Raji (cell line): ENCODE measurements around the gene FAM83B.

ENCODE experiments used
- POLR2A ChIP-seq: IDR thresholded peaks from 2 replicates; pipeline ENCODE4 v1.6.1; 2011; ENCODE audit warnings: low read depth, low read length, control low read depth; ENCODE audit not compliant: insufficient read depth

Gene FAM83B

GRCh38 chr6:54987633-54988290, 141.2 kb downstream of the FAM83B start:
- no peak for TF ChIP-seq POLR2A

- TF ChIP-seq POLR2A = no peak
Observed at GRCh38 chr6:54988576-54988975, 142.0 kb downstream of the FAM83B start.

GRCh38 chr6:54990001-54990400, 143.4 kb downstream of the FAM83B start:
- no peak for TF ChIP-seq POLR2A
